T-helper 1 cell treated with Interleukin-12 subunit alpha and Interleukin-12 subunit beta and Interleukin-4 antibody, amounts not matched to agents 30 μg/mL and 1 μg/mL, for 36 hours (primary cell): ENCODE results near the gene ZNF576.

Source experiments
- H3K27ac Mint-ChIP-seq: one replicate; pipeline ENCODE4 v1.8.0; 2021; ENCODE audit warnings: mild to moderate bottlenecking, mixed read lengths
- H3K27me3 Mint-ChIP-seq: one replicate; pipeline ENCODE4 v1.8.0; 2021; ENCODE audit warnings: low read depth, mixed read lengths
- H3K36me3 Mint-ChIP-seq: one replicate; pipeline ENCODE4 v1.8.0; 2021; ENCODE audit warnings: low read depth, mixed read lengths
- H3K4me1 Mint-ChIP-seq: one replicate; pipeline ENCODE4 v1.8.0; 2021; ENCODE audit warnings: low read depth, mixed read lengths
- H3K4me3 Mint-ChIP-seq: one replicate; pipeline ENCODE4 v1.8.0; 2021; ENCODE audit warnings: mild to moderate bottlenecking, moderate library complexity, mixed read lengths
- H3K9me3 Mint-ChIP-seq: one replicate; pipeline ENCODE4 v1.8.0; 2021; ENCODE audit warnings: mixed read lengths

Gene ZNF576

DNA sequence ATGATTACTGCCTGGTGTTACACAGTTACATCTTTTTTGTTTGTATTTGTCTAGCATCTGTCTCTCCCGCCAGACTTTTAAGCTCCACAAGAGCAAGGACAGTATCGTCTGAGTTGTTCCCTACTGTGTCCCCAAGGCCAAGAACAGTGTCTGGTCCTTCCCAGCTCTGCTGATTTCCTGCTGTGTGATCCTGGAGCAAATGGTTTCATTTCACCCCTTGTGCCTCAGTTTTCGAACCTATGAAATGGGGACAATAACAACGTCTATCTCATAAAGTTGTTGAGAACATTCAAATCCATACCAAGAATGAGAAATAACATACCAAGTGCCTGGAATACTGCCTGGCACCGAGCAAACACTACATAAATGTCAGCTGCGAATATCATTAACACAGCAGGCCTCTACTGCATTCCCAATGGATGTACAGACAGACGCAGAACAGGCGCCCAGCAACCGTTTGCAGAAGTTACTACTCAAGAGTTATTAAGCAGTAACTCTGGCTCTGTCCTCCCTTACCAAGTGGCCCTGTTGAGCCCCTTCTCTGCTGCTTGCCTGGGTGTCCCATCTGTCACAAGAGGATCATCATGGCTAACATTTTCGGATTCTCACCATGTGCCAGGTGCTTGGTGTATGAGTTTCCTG, 32.5 kb upstream of the ZNF576 start:
- H3K36me3 Mint-ChIP-seq = peaks cover 24% of the 10 kb centered on the region
- no peaks in the 10 kb centered on the region for H3K9me3 Mint-ChIP-seq
- H3K4me1 Mint-ChIP-seq = peaks cover 28% of the 10 kb centered on the region
- no peak overlapping the region for H3K4me3 Mint-ChIP-seq
- peak overlapping the region; percentile 80 for H3K27ac Mint-ChIP-seq
- no peaks in the 10 kb centered on the region for H3K27me3 Mint-ChIP-seq

DNA sequence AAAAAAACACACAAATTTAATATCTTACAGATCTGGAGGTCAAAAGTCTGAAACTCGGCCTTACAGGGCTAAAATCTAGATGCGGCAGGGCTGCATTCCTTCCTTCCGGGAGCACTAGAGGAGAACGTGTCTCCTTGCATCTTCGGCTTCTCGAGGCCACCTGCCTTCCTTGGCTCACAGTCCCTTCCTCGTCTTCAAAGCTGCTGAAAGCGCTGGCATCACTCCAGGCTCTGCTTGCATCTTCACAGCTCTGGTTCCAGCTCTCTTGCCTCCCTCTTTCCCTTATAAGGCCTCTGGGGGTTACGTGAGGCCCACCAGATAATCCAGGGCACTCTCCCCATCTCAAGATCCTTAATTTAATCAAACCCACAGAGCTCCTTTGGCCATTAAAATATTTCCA, 31.6 kb upstream of the ZNF576 start:
- no peaks in the 10 kb centered on the region for H3K9me3 Mint-ChIP-seq

DNA sequence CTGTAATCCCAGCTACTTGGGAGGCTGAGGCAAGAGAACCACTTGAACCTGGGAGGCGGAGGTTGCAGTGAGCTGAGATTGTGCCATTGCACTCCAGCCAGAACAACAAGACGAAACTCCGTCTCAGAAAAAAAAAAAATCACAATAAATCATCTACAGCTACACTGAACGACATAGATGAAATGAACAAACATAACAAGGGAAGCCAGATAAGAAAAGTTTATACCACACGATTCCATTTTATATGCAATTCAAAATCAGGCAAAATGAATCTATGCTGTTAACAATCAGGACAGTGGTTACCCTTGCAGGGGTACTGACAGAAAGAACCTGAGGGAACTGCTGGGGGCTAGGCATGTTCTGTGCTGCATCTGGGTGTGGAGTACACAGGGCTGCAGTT, 26.7 kb upstream of the ZNF576 start:
- H3K27ac Mint-ChIP-seq = no peak overlapping the region
- peaks cover 3% of the 10 kb centered on the region for H3K36me3 Mint-ChIP-seq
- no peak overlapping the region for H3K4me3 Mint-ChIP-seq
- no peaks in the 10 kb centered on the region for H3K9me3 Mint-ChIP-seq
- H3K27me3 Mint-ChIP-seq = no peaks in the 10 kb centered on the region
- H3K4me1 Mint-ChIP-seq = peaks cover 8% of the 10 kb centered on the region

More for the DNA sequence above, 31.6 kb upstream of the ZNF576 start:
- Mint-ChIP-seq H3K27ac (no peak overlapping the region), H3K4me3 (no peak overlapping the region), H3K27me3 (no peaks in the 10 kb centered on the region), H3K36me3 (peaks cover 24% of the 10 kb centered on the region), H3K4me1 (peaks cover 29% of the 10 kb centered on the region)

DNA sequence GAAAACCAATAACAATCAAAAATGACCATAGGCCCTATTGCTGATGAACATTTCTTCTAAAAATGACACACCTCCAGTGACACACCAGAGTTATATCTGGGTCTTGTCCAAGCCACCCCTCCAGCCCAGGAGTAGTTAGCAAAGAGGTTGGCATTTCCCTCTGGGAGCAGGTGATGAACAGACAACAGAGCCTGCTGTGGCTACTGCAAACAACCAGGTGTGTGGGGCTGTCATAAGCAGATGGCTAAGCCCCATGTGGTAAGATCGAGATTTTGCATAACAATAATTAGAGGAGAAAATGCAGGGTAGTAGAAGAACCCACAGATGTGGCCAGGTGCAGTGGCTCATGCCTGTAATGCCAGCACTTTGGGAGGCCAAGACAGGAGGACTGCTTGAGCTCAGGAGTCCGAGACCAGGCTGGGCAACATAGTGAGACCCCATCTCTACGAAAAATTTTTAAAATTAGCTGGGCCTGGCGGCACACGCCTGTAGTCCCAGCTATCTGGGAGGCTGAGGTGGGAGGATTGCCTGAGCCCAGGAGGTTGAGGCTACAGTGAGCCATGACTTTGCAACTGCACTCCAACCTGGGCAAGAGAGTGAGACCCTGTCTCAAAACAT, 26.1 kb upstream of the ZNF576 start:
- Mint-ChIP-seq H3K9me3 (no peaks in the 10 kb centered on the region), H3K27ac (no peak overlapping the region), H3K36me3 (peaks cover 3% of the 10 kb centered on the region), H3K4me3 (no peak overlapping the region), H3K27me3 (no peaks in the 10 kb centered on the region), H3K4me1 (peaks cover 15% of the 10 kb centered on the region)

DNA sequence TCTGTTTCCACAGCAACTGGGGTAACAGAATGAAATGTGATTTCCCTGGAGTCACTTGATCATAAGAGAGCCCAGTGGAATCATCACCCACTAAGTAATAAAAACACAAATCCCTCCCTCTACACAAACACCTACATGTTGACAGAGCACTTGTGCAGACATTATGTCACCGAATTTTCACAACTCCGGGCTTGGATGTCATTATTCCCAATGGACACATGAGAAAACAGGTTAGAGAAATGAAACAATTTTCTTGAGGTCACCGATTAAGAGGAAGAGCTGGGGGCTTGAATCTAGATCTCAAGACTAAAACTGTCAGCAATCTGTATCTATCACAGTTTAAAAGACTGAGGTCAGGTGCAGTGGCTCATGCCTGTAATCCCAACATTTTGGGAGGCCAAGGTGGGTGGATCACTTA, 24.2 kb upstream of the ZNF576 start:
- no peaks in the 10 kb centered on the region for H3K9me3 Mint-ChIP-seq
- no peak overlapping the region for H3K4me3 Mint-ChIP-seq
- H3K4me1 Mint-ChIP-seq = peaks cover 25% of the 10 kb centered on the region
- H3K27me3 Mint-ChIP-seq = no peaks in the 10 kb centered on the region
- no peak overlapping the region for H3K27ac Mint-ChIP-seq
- H3K36me3 Mint-ChIP-seq = peaks cover 1% of the 10 kb centered on the region

DNA sequence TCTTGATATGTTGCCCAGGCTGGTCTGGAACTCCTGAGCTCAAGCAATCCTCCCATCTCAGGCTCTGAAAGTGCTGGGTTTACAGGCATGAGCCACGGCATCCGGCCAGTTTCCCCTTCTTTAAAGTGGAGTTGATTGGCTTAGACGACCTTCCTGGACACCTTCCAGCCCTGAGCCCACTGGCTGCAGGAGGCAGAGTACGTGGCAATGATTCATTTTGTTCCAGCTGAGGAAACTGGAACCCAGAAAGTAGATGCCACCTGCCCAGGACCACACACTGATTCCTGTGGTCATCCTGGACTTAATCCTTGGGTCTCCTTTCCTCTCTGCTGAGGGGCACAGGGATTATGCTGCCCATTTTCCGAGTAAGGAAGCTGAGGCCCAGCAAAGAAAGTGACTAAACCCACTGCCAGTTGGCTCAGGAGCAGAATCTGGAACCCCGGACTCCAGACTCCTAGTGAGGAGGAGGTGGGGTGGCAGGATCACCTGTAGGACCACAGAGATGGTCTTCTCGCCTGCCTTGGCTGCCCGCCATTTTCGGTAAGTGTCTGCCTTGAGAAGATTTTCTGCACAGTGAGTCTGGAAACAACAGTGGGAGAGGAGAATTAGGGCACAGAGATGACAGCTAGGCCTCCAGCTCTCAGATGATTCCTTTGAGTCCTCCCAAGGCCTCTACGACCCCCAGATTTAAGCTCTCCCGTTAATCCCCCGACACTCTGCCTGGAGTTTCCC, 21.8 kb upstream of the ZNF576 start:
- H3K36me3 Mint-ChIP-seq = peaks cover 2% of the 10 kb centered on the region
- no peaks in the 10 kb centered on the region for H3K9me3 Mint-ChIP-seq
- peak overlapping the region; percentile 95 for H3K27ac Mint-ChIP-seq
- H3K4me3 Mint-ChIP-seq = peak overlapping the region; percentile 95
- peaks cover 6% of the 10 kb centered on the region for H3K27me3 Mint-ChIP-seq
- H3K4me1 Mint-ChIP-seq = peaks cover 33% of the 10 kb centered on the region

DNA sequence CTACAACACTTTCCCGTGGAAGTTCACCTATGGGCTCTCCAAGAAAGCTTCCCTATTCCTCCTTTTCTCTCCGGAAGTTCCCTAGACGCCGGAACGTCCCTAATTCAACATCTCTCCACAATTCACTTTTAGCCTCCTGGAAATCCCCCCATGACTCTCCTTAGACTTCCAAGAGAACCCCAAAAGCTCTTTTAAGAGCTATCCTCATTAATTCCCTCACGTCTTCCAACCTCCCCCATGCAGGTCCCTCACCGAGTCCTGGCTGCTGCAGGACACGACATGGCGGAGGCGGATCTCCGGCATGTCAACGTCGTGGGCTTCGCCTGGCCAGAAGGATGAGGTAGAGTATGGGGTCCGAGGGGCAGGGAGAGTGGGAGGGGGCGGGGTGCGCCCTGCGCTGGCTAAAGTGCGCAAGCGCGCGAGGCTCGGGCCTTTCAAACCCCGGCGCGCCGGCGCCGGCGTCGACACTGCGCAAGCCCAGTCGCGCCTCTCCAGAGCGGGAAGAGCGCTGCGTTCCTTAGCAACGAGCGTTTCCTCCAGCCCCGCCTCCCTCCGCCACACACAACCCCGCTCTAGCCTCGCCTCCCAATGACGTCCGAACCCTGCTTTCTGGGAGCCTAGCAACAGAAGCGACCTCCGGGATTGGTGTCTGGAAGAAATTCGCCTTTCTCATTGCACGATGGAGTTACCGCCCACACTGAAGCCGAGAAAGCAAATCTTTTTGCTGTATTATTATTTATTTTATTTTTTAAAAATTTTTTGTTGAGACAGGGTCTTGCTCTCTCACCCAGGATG, 21.0 kb upstream of the ZNF576 start, which contains the start of the genes PINLYP and XRCC1:
PINLYP (plus strand) TSS at position 646 of the 795 bp plus-strand sequence. CDS start 1,391 bp downstream, outside the sequence.
XRCC1 (minus strand) TSS at position 372 of the 795 bp plus-strand sequence; CDS start at position 303, 69 bp downstream.
- Mint-ChIP-seq H3K27me3 (peaks cover 6% of the 10 kb centered on the region), H3K4me1 (peaks cover 34% of the 10 kb centered on the region), H3K4me3 (peak within 1 kb of the TSS; percentile 95), H3K27ac (peak within 1 kb of the TSS; percentile 95), H3K36me3 (peaks cover 2% of the 10 kb centered on the region), H3K9me3 (no peaks in the 10 kb centered on the region)

DNA sequence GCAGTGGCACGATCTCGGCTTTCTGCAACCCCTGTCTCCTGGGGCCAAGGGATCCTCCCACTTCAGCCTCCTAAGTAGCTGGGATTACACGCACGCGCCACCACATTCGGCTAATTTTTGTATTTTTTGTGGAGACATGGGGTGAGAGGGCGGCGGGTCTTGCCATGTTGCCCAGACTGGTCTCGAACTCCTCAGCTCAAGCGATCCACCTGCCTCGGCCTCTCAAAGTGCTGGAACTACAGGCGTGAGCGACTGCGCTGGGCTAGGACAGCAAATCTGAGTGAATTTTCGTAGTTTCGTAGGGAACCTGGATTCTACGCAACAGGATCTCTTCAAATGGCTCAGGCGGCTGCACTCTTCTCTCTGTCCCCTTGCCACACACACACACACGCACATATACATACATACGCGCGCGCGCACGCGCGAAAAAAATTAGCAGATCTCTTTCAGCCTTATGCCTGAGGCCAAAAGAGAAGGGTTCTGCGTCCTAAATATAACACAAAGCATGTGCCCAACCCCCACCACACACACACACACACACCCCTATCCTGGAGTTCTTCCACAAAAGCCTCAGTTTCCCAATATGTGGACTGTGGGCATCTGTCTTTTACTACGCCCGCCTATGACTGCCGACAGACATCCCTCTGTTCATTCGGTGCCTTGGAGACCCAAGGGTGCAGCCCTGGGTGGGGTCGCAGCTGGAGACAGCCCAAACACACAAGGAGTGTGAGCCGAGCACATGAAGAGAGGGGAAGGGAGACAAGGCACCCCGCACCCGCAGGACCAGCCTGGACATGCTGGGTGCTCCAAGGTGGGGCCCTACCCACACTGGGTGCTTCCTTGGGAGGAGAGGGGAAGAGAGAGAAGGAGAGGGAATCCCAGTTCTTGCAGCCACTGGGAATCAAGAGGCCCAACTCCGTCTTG, 20.2 kb upstream of the ZNF576 start:
- H3K27ac Mint-ChIP-seq = peak overlapping the region; percentile 63
- H3K9me3 Mint-ChIP-seq = no peaks in the 10 kb centered on the region
- H3K4me1 Mint-ChIP-seq = peaks cover 34% of the 10 kb centered on the region
- peaks cover 6% of the 10 kb centered on the region for H3K27me3 Mint-ChIP-seq
- peak overlapping the region; percentile 54 for H3K4me3 Mint-ChIP-seq
- H3K36me3 Mint-ChIP-seq = peaks cover 2% of the 10 kb centered on the region

DNA sequence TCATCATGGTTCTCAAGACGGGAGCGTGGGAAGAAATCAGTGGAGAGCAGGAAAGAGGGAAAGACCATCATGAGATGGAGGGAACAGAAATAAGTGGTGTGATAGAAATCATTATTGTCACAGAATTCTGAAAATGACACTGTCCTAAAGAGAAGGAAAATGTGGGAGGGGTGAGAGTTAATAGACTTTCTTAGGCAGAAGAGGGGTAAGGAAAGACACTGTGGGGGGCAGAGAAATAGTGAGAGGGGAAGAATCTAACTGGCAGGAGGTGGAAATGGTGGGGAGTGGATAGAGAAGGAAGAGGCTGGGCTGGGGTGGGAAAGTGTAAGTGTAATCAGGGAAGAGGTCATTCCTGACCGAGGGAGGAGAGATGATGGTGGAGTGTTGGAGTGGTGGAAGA, 17.6 kb upstream of the ZNF576 start:
- H3K4me1 Mint-ChIP-seq = peaks cover 34% of the 10 kb centered on the region
- H3K4me3 Mint-ChIP-seq = peak overlapping the region; percentile 62
- peak overlapping the region; percentile 80 for H3K27ac Mint-ChIP-seq
- H3K36me3 Mint-ChIP-seq = peaks cover 2% of the 10 kb centered on the region
- no peaks in the 10 kb centered on the region for H3K9me3 Mint-ChIP-seq
- peaks cover 6% of the 10 kb centered on the region for H3K27me3 Mint-ChIP-seq

DNA sequence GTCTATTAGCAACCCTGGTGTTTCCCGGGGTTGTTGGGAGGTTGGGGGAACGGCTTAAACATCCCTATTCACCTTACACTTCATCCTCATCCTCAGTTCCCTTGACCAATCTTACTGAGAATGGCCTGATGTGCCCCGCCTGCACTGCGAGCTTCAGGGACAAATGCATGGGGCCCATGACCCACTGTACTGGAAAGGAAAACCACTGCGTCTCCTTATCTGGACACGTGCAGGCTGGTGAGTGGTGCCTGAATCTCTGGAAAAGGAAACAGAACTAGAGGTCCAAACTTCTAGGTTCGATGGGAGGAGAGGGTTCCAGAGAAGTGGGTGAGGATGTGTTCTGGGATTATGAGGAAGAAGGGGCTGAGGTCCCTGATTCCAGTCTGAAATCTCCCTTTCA, 14.9 kb upstream of the ZNF576 start:
- H3K27me3 Mint-ChIP-seq = peaks cover 6% of the 10 kb centered on the region
- no peaks in the 10 kb centered on the region for H3K9me3 Mint-ChIP-seq
- peaks cover 8% of the 10 kb centered on the region for H3K36me3 Mint-ChIP-seq
- H3K27ac Mint-ChIP-seq = peak overlapping the region; percentile 33
- peaks cover 24% of the 10 kb centered on the region for H3K4me1 Mint-ChIP-seq
- no peak overlapping the region for H3K4me3 Mint-ChIP-seq

DNA sequence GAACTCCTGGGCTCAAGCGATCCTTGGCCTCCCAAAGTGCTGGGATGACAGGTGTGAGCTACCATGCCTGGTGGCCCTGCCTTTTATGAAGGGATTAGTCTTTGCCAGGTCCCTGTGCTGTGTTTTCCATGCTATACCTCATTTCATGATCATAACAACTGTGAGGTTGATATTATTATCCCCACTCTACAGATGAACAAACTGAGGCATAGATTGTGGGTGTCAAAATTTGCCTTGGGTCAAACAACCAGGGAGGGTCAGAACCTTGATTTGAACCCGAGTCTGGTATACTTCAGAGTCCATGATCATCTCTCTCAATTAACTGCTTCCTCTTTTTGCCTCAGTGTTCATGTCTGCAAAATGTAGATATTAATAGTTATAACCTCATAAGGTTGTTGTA, 13.9 kb upstream of the ZNF576 start:
- peaks cover 7% of the 10 kb centered on the region for H3K36me3 Mint-ChIP-seq
- H3K4me3 Mint-ChIP-seq = no peak overlapping the region
- peaks cover 18% of the 10 kb centered on the region for H3K4me1 Mint-ChIP-seq
- H3K27ac Mint-ChIP-seq = peak overlapping the region; percentile 36
- H3K9me3 Mint-ChIP-seq = no peaks in the 10 kb centered on the region
- peaks cover 6% of the 10 kb centered on the region for H3K27me3 Mint-ChIP-seq

DNA sequence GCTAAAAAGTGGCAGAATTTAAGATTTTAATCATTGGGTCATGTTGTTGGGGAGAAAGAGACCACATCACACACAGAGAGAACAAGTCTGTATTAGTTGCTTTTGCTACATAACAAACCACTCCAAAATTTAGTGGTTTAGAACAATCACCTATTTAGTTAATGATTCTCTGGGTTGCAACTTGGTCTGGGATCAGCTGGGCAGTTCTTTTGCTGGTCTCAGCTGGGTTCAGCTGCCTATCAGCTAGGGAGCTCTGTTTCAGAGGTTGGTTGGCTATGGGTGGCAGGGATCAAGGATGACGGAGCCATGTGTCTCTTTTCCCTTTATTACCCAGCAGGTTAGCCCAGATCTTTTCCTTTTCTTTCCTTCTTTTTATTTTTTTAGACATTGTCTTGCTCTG, 11.9 kb upstream of the ZNF576 start:
- Mint-ChIP-seq H3K27me3 (no peaks in the 10 kb centered on the region), H3K9me3 (no peaks in the 10 kb centered on the region), H3K36me3 (peaks cover 6% of the 10 kb centered on the region), H3K4me1 (peaks cover 13% of the 10 kb centered on the region), H3K4me3 (no peak overlapping the region), H3K27ac (peak overlapping the region; percentile 76)

DNA sequence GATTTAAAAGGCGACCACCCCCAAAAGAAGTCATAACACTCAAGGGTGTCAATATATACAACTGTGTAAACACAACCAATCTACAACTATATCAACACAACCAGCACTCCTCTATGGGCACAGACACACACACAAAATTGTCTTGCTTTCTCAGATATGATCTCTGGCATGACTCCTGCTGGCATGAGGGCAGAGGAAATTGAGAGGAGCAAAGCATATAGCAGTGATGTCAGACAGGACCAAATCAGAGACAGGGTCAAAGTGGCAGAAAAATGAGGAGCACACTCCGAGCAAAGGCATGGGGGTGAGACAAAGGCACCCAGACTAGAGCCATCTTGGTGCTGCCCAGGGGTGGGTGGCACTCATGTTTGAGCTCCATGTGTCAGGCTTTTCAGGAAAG, 10.0 kb upstream of the ZNF576 start:
- Mint-ChIP-seq H3K9me3 (no peaks in the 10 kb centered on the region), H3K4me3 (no peak overlapping the region), H3K36me3 (peaks cover 12% of the 10 kb centered on the region), H3K27me3 (no peaks in the 10 kb centered on the region), H3K4me1 (peaks cover 19% of the 10 kb centered on the region), H3K27ac (no peak overlapping the region)
